Measurements from ENCODE around the gene PDIA5.

The PDIA5 gene

GRCh38 chr3:123072564-123072963 is 5.7 kb downstream of the PDIA5 start:
- no peak for DNase-seq

GRCh38 chr3:123075359-123075758 is 8.5 kb downstream of the PDIA5 start:
- no peak for DNase-seq

GRCh38 chr3:123076112-123076495 is 9.3 kb downstream of the PDIA5 start:
- DNase-seq = no peak

GRCh38 chr3:123076496-123077418 is 9.9 kb downstream of the PDIA5 start:
- no peak for DNase-seq

- no peak for DNase-seq
Observed at GRCh38 chr3:123078101-123078500, 11.3 kb downstream of the PDIA5 start.

- no peak for DNase-seq
Observed at GRCh38 chr3:123080864-123081562, 14.2 kb downstream of the PDIA5 start.

GRCh38 chr3:123081718-123082369 is 15.0 kb downstream of the PDIA5 start:
- no peak for DNase-seq

- DNase-seq = no peak
Observed at GRCh38 chr3:123082370-123083065, 15.7 kb downstream of the PDIA5 start.

- no peak for DNase-seq
Observed at GRCh38 chr3:123083383-123084124, 16.7 kb downstream of the PDIA5 start.

GRCh38 chr3:123084192-123084591 is 17.4 kb downstream of the PDIA5 start:
- no peak for DNase-seq

GRCh38 chr3:123084738-123085237 is 18.0 kb downstream of the PDIA5 start:
- no peak for DNase-seq

- DNase-seq = no peak
Observed at GRCh38 chr3:123085293-123085931, 18.6 kb downstream of the PDIA5 start.

GRCh38 chr3:123085932-123086627 is 19.3 kb downstream of the PDIA5 start:
- no peak for DNase-seq

GRCh38 chr3:123088387-123088786 is 21.6 kb downstream of the PDIA5 start:
- no peak for DNase-seq

- no peak for DNase-seq
Observed at GRCh38 chr3:123089611-123090331, 22.9 kb downstream of the PDIA5 start.

- no peak for DNase-seq
Observed at GRCh38 chr3:123090728-123091531, 24.1 kb downstream of the PDIA5 start.

- no peak for DNase-seq
Observed at GRCh38 chr3:123092243-123092642, 25.4 kb downstream of the PDIA5 start.

GRCh38 chr3:123093696-123094095 is 26.9 kb downstream of the PDIA5 start:
- no peak for DNase-seq

All from activated CD4-positive, alpha-beta T cell treated with anti-CD3 and anti-CD28 coated beads, Interleukin-10, Interleukin-2, amounts not matched to agents 100 ng/mL and 50 ng/mL, durations not matched to agents 16 hours and 8 hours (primary cell).